CD14-positive monocyte (primary cell): ENCODE results near the gene C9orf50. TPM values are rescaled to one million over a fixed set of nuclear protein-coding genes. Genes with fewer than 3 reads are reported as not detected.

ENCODE experiments used
- DNase-seq, 3 donors: peaks; one replicate each; pipeline ENCODE4 v3.0.0-alpha.2; 2011 to 2022
- H2AFZ ChIP-seq: 2 replicates; pipeline ENCODE4 v1.6.0; 2012; ENCODE audit warnings: mild to moderate bottlenecking, low read depth, low read length, inconsistent platforms; ENCODE audit not compliant: insufficient read depth, poor library complexity, severe bottlenecking
- H3K27ac ChIP-seq, 2 donors: 1 replicate in 1 of 2; 2 replicates in 1 of 2; pipeline ENCODE4 v1.5.1; 2012 to 2013; ENCODE audit warnings: low read length in 2 of 2, control low read depth in 1 of 2, inconsistent platforms in 1 of 2, low read depth in 1 of 2, mild to moderate bottlenecking in 1 of 2
- H3K27me3 ChIP-seq, 2 donors: one replicate each; pipeline versions ENCODE4 v1.6.0 to v1.6.1; 2011 to 2013; ENCODE audit warnings: low read length in 2 of 2; ENCODE audit not compliant: control insufficient read depth in 2 of 2, insufficient read depth in 2 of 2
- H3K36me3 ChIP-seq, 2 donors: replicated peaks in 1 of 2; 1 replicate in 1 of 2; 2 replicates in 1 of 2; pipeline versions ENCODE4 v1.5.1 to v1.6.1; 2012 to 2013; ENCODE audit warnings: low read length in 2 of 2, control low read depth in 1 of 2, inconsistent platforms in 1 of 2, mild to moderate bottlenecking in 1 of 2; ENCODE audit not compliant: insufficient read depth in 2 of 2, control insufficient read depth in 1 of 2
- H3K4me1 ChIP-seq, 2 donors: 1 replicate in 1 of 2; 2 replicates in 1 of 2; pipeline versions ENCODE4 v1.5.1 to v1.6.1; 2012 to 2013; ENCODE audit warnings: low read length in 2 of 2, control low read depth in 1 of 2, inconsistent platforms in 1 of 2, mild to moderate bottlenecking in 1 of 2, moderate library complexity in 1 of 2; ENCODE audit not compliant: insufficient read depth in 2 of 2, control insufficient read depth in 1 of 2
- H3K4me2 ChIP-seq: replicated peaks from 2 replicates; pipeline ENCODE3; 2012; ENCODE audit warnings: low read length, moderate library complexity, mild to moderate bottlenecking; ENCODE audit not compliant: poor library complexity, severe bottlenecking; ENCODE audit errors: extremely low read depth
- H3K4me3 ChIP-seq, 3 experiments: fragments of 200-600 bp in 1 of 3; sonication (generic) in 1 of 3; replicated peaks in 1 of 3; 1 replicate in 2 of 3; 2 replicates in 1 of 3; pipeline ENCODE4 v1.5.1; 2011 to 2013; ENCODE audit warnings: low read length in 3 of 3, mild to moderate bottlenecking in 3 of 3, control low read depth in 2 of 3, low read depth in 2 of 3, inconsistent platforms in 1 of 3, moderate library complexity in 1 of 3
- H3K79me2 ChIP-seq: 2 replicates; pipeline ENCODE4 v1.6.0; 2012; ENCODE audit warnings: mild to moderate bottlenecking, control low read depth, inconsistent platforms, low read length, moderate library complexity; ENCODE audit not compliant: insufficient read depth
- H3K9ac ChIP-seq: 2 replicates; pipeline ENCODE4 v1.6.0; 2017; ENCODE audit warnings: low read length, mild to moderate bottlenecking; ENCODE audit not compliant: insufficient read depth, poor library complexity, severe bottlenecking
- H3K9me3 ChIP-seq, 2 donors: replicated peaks in 1 of 2; 1 replicate in 1 of 2; 2 replicates in 1 of 2; pipeline versions ENCODE4 v1.5.1 to v1.6.1; 2012 to 2013; ENCODE audit warnings: low read length in 2 of 2, control low read depth in 1 of 2; ENCODE audit not compliant: control insufficient read depth in 1 of 2, insufficient read depth in 1 of 2
- H4K20me1 ChIP-seq: 2 replicates; pipeline ENCODE4 v1.6.0; 2012; ENCODE audit warnings: mild to moderate bottlenecking, low read length, control low read depth, moderate library complexity; ENCODE audit not compliant: insufficient read depth
- H3K27ac Mint-ChIP-seq, 7 donors: one replicate each; pipeline ENCODE4 v1.8.0; 2020; ENCODE audit warnings: mild to moderate bottlenecking in 7 of 7, mixed read lengths in 7 of 7, moderate library complexity in 6 of 7, inconsistent platforms in 2 of 7
- H3K27me3 Mint-ChIP-seq, 3 donors: one replicate each; pipeline ENCODE4 v1.8.0; 2021 to 2022; ENCODE audit warnings: low read depth in 3 of 3, mild to moderate bottlenecking in 3 of 3, mixed read lengths in 3 of 3, moderate library complexity in 3 of 3, inconsistent platforms in 1 of 3
- H3K36me3 Mint-ChIP-seq, 2 donors: one replicate each; pipeline ENCODE4 v1.8.0; 2020; ENCODE audit warnings: mixed read lengths in 2 of 2, inconsistent platforms in 1 of 2, mild to moderate bottlenecking in 1 of 2
- H3K4me1 Mint-ChIP-seq: one replicate; pipeline ENCODE4 v1.8.0; 2020; ENCODE audit warnings: mild to moderate bottlenecking, mixed read lengths
- H3K4me3 Mint-ChIP-seq, 2 donors: one replicate each; pipeline ENCODE4 v1.8.0; 2020; ENCODE audit warnings: mild to moderate bottlenecking in 2 of 2, mixed read lengths in 2 of 2, moderate library complexity in 1 of 2
- H3K9me3 Mint-ChIP-seq, 7 donors: one replicate each; pipeline ENCODE4 v1.8.0; 2020 to 2022; ENCODE audit warnings: mixed read lengths in 7 of 7, mild to moderate bottlenecking in 6 of 7, moderate library complexity in 6 of 7, inconsistent platforms in 2 of 7
- CTCF ChIP-seq: fragments of 200-600 bp; IDR thresholded peaks from one replicate; pipeline ENCODE4 v1.8.0; 2022; ENCODE audit warnings: antibody characterized with exemption, mild to moderate bottlenecking
- WGBS: methylation state at CpG from one replicate; pipeline ENCODE4 v1.1.5; 2013; ENCODE audit warnings: missing lambda C conversion rate; ENCODE audit not compliant: insufficient coverage; 5-methylcytosine and 5-hydroxymethylcytosine counted together
- intact Hi-C, 2 donors: fragments of 100-400 bp; cut with micrococcal nuclease; formaldehyde crosslinking; loops; one replicate each; pipeline versions ENCODE4 v1.15.0 to v1.15.1; 2023
- polyA plus RNA-seq, 3 donors: library from polyadenylated mRNA; depleted of rRNA in 1 of 3; unstranded in 2 of 3; stranded (reverse) in 1 of 3; fragments of 300-500 nt in 2 of 3; fragments of >200 nt in 1 of 3; fragmentation: Illumina TruSeq in 2 of 3; gene quantifications; 1 replicate in 2 of 3; 2 replicates in 1 of 3; pipeline ENCODE4 v1.2.3, GENCODE V29; 2012 to 2021

C9orf50 gene
- polyA plus RNA-seq, 3 donors = not detected

GRCh38 chr9:129654554-129655040, 33.7 kb upstream of the C9orf50 start:
- H3K36me3 Mint-ChIP-seq = no peaks in the 10 kb centered on the region
- no peak for DNase-seq
- no peaks in the 10 kb centered on the region for H3K36me3 ChIP-seq
- H3K9me3 ChIP-seq = no peaks in the 10 kb centered on the region
- 91% methylated on average over 5 of the region's 20 CpGs for WGBS
- intact Hi-C loops = loop anchor here in 1 of 2 donors (5.0 kb wide), 1 partner anchor 73 kb away; no protein-coding TSS in a partner anchor
- no peak overlapping the region for H2AFZ ChIP-seq
- peaks cover 8 to 28% (median 18%) of the 10 kb centered on the region in 3 donors for H3K27me3 Mint-ChIP-seq
- H3K79me2 ChIP-seq = no peaks in the 10 kb centered on the region
- no peaks in the 10 kb centered on the region for H4K20me1 ChIP-seq
- no peak for TF ChIP-seq CTCF
- no peak overlapping the region for H3K4me3 ChIP-seq
- H3K4me2 ChIP-seq = no peak overlapping the region
- H3K9ac ChIP-seq = no peak overlapping the region
- no peaks in the 10 kb centered on the region for H3K4me1 ChIP-seq
- H3K4me1 Mint-ChIP-seq = no peaks in the 10 kb centered on the region
- H3K27me3 ChIP-seq = peaks cover 0 to 4% of the 10 kb centered on the region in 2 donors
- H3K27ac ChIP-seq = no peak overlapping the region
- H3K27ac Mint-ChIP-seq = peak overlapping the region in 1 of 7 donors; percentile 57
- peaks cover 0 to 2% (median 0%) of the 10 kb centered on the region in 7 donors for H3K9me3 Mint-ChIP-seq
- H3K4me3 Mint-ChIP-seq = no peak overlapping the region

- Histone ChIP-seq H3K36me3 (no peaks in the 10 kb centered on the region), H4K20me1 (no peaks in the 10 kb centered on the region), H3K9ac (no peak overlapping the region), H3K9me3 (no peaks in the 10 kb centered on the region), H3K4me1 (no peaks in the 10 kb centered on the region), H3K27ac (no peak overlapping the region), H3K4me2 (no peak overlapping the region), H3K27me3 (peaks cover 0 to 4% of the 10 kb centered on the region in 2 donors), H2AFZ (no peak overlapping the region), H3K4me3 (no peak overlapping the region), H3K79me2 (no peaks in the 10 kb centered on the region)
- intact Hi-C loops = loop anchor here in 1 of 2 donors (5.0 kb wide), 1 partner anchor 73 kb away; no protein-coding TSS in a partner anchor
- TF ChIP-seq CTCF = no peak
- 72% methylated on average over 6 of the region's 19 CpGs for WGBS
- peaks cover 0 to 2% (median 0%) of the 10 kb centered on the region in 7 donors for H3K9me3 Mint-ChIP-seq
- peaks cover 6 to 26% (median 18%) of the 10 kb centered on the region in 3 donors for H3K27me3 Mint-ChIP-seq
- H3K36me3 Mint-ChIP-seq = no peaks in the 10 kb centered on the region
- H3K4me3 Mint-ChIP-seq = no peak overlapping the region
- H3K27ac Mint-ChIP-seq = no peak overlapping the region
- H3K4me1 Mint-ChIP-seq = no peaks in the 10 kb centered on the region
- DNase-seq = no peak
Measured at GRCh38 chr9:129653823-129654553, 33.1 kb upstream of the C9orf50 start.
